HG03378 (cell line): ENCODE data around the gene MAP3K14.
"Not testable (repeated sequence)": the region's sequence is repeated elsewhere in the genome, so short reads cannot be mapped to it uniquely, and the experiment has no call there.

Experiments
- ATAC-seq: cut with Tn5 transposase; IDR thresholded peaks from one replicate; pipeline ENCODE4 v1.9.1; 2021; ENCODE audit warnings: mild to moderate bottlenecking, moderate library complexity; ENCODE audit not compliant: unreplicated experiment

MAP3K14 gene

DNA sequence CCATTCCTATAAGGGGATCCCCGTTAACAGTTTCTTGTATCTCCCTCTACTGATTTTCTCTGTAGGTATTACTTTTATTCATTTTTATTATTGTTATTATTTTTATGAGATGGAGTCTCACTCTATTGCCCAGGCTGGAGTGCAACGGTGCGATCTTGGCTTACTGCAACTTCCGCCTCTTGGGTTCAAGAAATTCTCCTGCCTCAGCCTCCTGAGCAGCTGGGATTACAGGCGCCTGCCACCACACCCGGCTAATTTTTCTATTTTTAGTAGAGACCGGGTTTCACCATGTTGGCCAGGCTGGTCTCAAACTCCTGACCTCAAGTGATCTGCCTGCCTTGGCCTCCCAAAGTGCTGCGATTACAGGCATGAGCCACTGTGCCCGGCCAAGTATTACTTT is 14.6 kb downstream of the MAP3K14 start:
- ATAC-seq = not testable (repeated sequence)

DNA sequence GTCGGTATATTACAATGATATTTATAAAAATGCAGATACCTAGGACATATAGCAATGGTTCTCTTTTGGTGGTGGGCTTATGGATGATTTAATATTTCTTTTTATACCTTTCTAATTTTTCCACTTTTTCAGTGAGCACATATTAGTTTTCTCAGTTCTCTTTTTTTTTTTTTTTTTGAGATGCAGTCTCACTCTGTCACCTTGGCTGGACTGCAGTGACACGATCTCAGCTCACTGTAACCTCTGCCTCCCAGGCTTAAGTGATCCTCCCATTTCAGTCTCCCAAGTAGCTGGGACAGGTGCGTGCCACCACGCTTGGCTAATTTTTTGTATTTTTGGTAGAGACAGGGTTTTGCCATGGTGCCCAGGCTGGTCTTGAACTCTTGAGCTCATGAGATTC is 15.1 kb downstream of the MAP3K14 start:
- ATAC-seq = no peak

DNA sequence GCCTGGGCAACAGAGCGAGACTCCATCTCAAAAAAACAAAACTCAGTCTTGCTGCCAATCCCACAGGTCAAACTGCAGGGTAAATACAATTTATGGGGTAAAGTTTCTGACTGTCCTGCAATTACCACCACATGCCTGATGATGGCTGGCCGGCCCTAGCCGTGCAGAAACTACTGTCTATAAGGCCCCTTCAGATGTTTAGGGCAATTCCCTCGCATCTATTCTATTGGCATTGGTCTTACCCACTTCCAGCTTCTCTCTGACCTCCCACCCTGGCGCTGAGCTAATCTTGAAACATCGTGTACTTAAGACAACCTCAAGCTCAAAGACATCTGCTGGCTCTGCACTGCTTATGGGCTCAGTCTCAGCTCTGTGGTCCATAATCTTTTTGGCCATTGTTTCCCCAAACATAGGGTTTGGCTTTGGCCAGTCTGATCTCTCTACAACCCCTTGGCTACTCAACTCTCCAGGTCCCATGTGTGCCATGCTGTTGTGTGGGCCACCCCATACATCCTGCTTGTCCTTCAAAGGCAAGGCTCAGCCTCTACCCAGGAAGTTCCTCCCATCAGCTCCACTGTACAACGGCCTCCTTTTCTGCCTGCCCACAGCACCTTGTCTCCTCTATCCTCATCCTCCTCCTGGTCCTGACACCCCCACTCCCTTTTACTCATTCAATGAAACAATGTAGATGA is 16.6 kb downstream of the MAP3K14 start:
- ATAC-seq = no peak

DNA sequence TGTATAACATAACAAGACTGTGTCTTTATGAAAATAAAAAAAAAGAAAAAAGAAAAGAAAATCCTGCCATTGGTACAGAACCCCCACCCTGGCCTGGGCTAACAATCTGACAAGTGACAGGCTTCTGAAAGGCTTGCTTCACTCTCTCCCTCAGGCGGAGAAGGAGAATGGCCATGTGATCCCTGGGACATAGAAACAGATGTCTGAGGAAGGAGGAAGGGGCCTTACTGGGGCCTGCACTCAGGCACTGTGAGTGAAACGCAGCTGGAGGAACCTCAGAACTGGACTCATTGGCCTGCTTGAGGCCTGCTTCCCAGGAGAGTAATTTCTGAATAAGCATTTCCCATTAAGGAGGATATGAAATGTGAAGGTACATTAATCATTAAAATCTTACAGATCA is 17.5 kb downstream of the MAP3K14 start:
- ATAC-seq = no peak

DNA sequence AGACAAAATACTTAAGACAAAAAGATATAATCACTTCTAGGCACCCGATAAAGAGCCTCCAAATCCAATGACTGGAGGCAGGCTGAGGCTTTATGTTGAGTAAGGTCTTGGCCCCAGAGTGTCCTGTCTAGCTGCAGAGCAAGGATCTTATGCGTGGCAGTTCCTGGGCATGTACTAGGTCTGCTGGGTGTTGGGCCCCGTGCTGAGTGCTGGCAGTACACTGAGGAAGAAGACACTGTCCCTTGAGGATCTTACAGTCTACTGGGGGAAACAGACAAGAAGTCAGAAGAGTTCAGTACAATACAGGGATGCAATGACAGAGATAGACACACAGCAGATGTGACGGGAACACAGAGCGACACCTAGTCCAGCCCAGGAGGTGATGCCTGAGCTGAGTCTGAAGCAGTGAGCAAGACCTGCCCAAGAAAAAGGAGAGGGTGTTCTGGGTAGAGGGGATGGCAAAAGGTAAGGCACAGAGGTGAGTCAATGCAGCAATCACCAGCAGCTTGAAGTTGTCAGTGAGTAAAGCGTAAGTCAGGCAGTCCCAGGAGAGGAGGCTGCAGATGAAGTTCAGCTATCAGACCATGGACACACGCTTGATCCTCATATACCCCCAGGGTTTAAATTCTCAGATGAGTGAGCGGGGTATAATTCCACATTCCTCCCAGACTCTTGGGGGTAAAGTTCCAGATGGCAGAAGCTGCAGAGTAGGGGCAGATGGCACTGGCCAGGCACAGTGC is 18.1 kb downstream of the MAP3K14 start:
- no peak for ATAC-seq

DNA sequence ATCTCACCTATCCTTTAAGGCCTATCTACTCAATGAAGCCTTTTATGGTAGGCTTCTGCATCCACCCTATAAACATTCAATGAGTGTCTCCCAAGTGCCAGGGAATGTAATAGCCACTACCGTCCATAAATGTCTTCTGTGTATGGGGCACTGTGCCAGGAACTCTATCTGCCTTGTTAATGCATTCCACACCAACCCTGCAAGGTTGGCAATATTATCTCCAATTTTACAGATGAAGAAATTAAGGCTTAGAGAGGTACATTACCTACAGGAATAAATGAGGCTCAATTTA is 20.0 kb downstream of the MAP3K14 start:
- ATAC-seq = no peak

DNA sequence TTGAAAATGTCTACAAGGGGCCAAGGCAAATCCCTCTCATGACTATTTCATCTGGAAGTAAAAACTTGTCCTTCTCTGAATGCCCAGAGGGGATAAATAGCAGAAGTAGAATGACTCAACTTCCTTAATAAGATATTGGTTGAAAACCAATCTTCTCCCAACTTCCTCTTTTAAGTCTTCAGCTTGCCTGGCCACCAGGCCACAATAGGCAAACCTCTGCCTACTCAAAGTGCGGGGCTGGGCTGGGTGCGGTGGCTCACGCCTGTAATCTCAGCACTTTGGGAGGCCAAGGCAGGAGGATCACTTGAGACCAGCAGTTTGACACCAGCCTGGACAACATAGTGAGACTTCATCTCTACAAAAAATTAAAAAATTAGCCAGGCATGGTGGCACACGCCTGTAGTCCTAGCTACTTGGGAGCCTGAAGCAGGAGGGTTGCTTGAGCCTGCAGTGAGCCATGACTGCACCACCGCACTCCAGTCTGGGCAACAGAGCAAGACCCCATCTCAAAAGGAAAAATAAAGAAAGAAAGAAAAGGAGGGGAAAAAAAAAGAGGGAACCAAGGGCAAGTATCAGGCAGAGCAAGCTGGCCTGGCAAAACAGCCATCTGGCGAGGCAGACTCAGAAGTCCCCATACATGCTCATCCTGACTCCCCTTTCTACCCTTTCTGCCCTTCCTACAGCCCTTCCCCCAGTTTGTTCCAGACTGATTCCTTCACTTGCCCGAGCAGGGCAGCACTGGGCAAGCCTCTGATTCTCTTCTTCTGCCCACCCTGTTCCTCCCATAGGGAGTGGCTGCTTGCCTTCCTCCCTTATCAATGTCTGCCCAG is 20.6 kb downstream of the MAP3K14 start:
- peak; percentile 41 for ATAC-seq

DNA sequence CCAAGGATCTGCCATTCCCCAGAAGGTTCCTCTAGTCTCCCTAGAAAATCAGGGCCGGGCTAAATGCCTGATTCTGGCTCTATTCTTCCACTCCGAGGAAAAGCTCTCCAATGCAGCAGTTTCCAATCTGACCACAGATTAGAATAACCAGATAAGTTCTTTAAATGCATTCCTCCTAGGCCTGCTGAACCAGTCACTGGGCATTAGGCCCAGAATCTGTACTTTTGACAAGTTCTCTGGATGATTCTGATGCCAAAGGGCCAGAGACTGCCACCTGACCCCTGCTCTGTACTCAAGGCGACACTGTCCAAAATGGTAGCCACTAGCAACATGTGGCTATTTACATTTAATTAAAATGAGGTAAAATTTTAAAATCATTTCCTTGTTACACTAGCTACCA is 22.3 kb downstream of the MAP3K14 start:
- ATAC-seq = no peak

DNA sequence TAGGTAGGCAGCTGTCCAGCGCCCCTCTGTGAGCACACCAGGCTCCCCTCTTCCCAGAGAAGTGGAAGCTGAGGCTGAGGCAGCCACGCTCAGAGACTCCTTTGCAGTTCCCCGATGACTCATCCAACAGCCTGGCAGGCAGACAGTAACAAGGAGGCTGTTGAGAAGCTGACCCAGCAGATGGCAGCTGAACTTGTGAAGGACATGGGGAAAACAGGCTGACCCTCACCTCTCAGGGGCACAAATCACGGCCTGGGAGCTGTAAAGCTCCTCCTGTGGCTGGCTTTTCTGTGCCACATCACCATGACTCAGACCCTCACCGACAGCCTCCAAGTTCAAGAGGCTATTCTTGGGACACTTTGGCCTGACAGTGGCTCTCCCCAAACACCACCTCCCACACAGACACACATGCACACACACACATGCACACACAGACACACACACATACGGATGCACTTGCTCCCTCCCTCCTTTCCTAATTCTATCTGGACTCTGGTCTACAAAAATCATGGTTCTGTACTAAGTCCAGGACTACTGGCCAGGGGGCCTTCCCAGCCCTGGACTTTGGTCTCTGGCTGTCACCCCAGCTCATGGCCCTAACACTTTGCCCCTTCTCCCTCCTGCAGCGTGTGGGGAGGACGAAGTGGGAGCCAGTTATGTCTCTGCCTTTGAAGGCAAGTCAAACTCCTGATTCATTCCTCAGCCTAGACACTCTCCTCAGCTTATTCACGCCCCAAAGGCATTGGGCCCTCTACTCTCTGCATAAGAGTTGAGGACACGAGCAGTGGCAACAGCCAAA is 23.2 kb downstream of the MAP3K14 start:
- no peak for ATAC-seq

DNA sequence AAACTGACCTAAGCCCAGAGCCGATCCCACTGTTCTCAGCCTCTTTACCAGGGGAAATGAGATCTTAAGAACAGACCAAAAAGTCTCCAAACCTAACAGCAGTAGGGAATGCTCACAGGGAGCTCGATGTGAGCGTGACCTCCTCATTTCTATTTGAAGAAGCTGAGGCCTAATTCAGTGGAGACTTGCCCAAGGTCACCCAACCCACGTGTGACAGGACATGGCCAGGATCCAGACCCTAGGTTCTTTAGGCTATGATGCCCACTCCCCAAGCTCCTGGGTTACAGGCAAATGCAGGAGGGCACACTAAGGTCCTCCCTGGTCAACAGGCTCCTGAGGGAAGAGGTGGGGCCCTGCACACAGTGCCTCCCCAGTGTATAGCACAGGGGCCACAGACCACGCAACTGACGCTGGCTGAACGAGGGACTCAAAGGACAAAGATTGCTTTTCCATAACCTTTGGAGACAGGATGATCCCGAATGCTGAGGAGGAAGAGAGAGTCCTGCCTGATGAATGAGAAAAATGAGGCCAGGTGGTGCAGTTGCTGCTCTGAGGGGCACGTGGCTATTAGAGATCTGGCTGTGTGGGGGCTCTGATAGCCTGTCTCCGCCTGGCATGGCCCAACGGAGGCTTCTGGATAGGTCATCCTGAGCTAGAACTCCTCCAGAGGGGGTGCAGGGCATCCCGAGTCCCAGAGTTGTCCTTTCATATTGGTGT is 24.0 kb downstream of the MAP3K14 start:
- no peak for ATAC-seq

DNA sequence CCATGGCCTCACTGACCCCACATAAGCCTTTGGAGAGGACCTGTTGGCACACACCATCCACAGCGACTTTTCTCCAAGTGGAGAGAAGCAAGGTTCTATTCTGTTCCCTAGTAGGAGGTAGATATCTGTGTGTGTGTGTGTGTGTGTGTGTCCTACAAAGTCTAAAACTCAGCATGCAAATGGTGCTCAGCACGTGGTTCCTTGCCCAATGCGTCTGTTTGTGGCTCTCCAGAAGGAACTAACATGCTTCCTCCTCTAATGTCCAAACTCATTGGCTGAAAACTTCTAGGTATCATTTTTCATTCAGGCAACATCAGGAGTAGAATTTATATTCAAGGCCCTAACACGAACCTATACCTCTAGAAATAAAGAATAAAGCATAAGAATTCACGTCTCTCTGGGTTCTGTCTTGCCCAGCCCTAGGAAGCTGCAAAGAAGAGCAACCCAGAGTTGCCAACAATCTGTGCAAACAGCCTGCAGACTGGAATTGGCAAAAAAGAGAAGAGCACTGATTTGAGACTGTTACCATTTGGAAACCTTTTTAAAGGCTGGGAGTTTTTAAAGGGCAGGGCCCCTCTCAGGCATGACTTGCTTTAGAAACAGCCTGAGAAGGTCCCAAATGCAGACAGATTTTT is 25.5 kb downstream of the MAP3K14 start:
- ATAC-seq = no peak

DNA sequence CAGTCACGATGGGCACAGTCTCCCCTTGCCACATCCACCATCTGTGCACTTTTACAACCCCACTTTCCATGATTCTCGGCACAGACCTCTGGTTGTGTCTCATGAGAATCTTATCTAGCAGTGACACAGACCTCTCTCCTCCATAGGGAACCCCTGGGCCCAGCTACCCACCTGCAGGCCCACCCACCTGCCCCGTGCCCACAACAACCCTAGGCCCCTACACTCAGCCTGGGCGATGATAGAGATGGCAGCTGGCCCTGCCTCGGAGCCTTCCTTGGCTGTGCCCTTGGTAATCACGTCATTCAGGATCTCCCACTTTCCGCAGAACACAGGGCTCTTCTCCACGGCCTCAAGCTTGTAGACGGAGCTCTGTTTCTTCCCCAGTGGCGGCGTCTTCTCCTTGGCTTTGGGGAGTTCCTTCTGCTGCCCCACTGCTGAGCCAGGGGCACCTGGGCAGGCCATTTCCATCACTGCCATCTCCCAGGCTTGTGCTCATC is 26.5 kb downstream of the MAP3K14 start:
- no peak for ATAC-seq

DNA sequence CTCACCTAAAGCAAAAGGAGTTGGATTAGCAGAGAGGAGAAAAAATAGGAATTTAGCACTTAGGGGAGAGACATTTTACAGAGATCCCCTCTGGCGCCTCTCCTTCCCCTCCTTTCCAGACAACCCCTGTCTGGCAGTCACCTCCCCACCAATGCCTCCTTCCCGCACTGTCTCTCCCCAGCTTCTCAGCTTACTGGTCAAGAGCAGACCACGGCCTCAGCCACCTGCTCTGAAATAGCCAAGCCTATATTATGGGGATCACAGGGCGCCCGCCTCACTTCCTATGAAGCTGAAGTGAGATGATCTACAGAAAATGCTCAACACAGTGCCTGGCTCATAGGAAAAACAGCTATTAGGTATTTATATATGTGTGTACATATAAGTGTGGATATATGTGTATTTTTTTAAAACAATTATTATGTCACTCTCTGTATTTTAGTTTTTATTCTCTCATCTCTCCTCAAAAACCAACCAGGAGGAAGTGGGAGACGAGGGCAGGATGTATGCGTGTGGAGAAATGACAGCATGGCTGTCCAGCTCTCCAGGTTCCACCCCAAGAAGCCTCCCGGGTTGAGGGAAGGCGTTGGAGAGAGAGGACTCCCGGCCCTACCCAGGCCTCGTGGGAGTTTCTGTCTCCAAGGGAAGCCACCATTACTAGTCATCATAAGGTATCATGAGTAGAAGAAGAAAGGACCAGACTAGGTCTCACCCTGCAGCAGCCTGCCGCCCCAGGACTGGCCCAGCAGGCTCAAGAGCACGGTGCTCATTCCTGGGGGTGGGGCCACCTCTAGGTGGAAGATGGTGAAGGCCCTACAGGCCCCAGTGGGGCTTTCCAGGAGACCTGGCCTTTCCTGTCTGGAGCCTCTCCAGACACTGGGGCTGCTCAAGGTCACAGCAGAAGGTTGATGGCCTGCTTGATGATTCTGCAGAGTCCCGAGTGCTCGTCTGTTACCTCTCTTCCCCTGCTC is 27.2 kb downstream of the MAP3K14 start:
- ATAC-seq = no peak

DNA sequence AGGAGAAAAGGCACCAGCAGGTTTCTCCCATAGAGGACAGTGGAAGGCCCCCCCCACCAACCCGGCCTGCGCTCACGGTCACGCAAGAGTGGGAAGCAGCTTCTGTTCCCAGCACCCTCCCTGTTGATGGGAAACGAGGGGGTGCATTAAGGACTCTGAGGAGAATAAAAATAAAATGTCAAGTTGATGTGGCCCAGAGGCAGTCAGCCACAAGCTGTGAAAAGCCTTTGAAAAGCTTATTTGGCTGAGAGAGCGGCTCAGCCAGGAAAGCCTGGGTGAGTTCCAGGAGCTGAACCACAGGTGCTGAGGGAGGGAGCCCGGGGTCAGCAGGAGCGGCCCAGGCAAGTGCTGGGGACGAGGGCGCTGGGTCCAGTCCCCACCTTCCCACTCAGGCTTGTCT is 28.0 kb downstream of the MAP3K14 start:
- ATAC-seq = no peak

DNA sequence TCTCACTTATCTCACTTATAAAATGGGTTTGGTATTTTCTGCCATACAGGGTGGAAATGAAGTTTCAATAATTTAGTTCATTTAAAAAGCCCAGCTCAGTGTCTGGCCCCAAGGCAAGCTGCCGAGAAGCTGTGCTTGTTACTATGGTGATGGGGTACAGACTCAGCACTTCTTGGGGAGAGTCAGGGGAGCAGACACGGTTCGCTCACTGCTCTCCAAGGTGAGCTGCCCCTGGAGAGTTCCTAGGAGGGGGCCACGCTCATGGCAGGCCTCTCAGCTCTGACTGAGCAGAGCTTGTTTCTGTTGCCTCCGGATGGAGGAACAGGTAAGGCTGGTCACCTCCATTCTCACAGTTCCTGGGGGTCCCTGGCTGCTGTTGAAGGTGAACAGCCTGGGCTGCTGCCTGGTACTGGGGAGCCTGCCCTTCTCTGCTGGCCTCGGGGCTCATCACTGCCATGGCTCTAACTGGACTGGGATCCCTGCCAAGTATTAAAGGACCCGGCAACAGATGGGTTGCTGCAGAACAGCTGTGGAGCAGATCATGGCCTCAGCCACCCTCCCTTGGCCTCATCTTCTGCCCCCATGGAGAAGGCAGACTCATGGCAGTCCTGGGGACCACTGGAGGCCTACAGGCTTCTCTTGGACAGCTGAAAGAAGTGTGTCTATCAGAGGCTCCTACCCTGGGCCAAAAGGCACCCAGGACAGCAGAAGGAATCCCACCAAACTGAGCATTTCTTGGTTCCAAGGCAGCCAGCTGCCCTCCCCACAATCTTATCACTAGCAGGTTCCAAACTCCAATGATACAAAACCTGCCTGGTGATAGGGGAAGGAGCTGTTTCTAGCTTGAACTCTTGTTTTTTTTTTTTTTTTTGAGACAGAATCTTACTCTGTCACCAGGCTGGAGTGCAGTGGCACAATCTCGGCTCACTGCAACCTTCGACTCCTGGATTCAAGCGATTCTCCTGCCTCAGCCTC is 29.0 kb downstream of the MAP3K14 start:
- ATAC-seq = no peak

DNA sequence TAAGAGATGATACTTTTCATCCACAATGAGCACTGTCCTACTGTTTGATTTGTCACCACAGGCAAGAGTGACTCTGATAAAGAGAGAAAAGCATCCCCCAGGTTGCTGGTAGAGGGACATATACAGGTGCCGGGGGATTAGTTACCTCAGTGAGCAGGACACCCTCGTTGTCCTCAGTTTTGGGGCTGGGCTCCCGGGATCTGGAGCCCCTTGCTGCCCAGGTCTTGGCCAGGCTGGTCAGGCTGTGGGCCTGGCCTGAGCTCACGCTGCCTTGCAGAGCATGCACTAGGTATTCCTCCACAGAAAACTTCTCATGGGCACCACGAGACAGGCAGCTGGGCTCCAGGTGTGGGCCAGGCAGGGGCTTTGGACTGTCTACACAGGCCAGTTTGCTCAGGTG is 30.5 kb downstream of the MAP3K14 start:
- ATAC-seq = no peak
